Mammary epithelial cell (primary cell): ENCODE data around the gene TIPIN.

Experiments used
- CTCF ChIP-seq, 2 donors: IDR thresholded peaks in 1 of 2; conservative IDR thresholded peaks in 1 of 2; 2 replicates each; pipeline ENCODE4 v1.5.1; 2011 to 2012; ENCODE audit warnings: inconsistent platforms in 2 of 2, low read length in 2 of 2, mild to moderate bottlenecking in 2 of 2, control low read depth in 1 of 2, low read depth in 1 of 2; ENCODE audit not compliant: insufficient read depth in 1 of 2; ENCODE audit errors: extremely low read depth in 1 of 2
- EZH2 ChIP-seq: IDR thresholded peaks from 2 replicates; pipeline ENCODE4 v1.6.1; 2012; ENCODE audit warnings: low read length, inconsistent platforms, borderline replicate concordance

DNA sequence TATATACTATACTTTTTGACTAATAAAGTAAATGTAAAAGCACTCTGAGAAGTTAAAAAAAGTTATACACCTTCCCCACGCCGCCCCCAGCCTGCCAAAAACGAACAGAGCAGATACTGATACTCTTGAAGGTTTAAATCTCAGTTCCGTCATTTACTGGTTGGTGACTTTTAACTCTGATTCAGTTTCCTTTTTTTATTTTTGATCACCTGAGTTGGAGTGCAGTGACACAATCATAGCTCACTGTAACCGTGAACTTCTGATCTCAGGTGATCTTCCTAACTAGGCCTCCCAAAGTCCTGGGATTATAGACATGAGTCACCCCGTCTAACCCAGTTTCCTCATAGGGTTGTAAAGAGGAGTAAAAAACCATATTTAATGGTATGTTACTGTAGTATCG, 3.3 kb upstream of the TIPIN start:
- TF ChIP-seq CTCF (conservative IDR thresholded peaks at IDR 0.05 in 1 of 2, IDR thresholded peaks at IDR 0.05 in 1 of 2; ENCODE audit: extremely low read depth in 1 of 2, insufficient read depth in 1 of 2, low read depth in 1 of 2, low read length in 2 of 2): no peak
- no peak for TF ChIP-seq EZH2
